HG03066 (cell line): ENCODE measurements around the gene ANKLE1.

ENCODE experiments used
- ATAC-seq: cut with Tn5 transposase; IDR thresholded peaks from one replicate; pipeline ENCODE4 v1.9.1; 2021; ENCODE audit warnings: low read depth; ENCODE audit not compliant: unreplicated experiment

ANKLE1 gene, protein sequence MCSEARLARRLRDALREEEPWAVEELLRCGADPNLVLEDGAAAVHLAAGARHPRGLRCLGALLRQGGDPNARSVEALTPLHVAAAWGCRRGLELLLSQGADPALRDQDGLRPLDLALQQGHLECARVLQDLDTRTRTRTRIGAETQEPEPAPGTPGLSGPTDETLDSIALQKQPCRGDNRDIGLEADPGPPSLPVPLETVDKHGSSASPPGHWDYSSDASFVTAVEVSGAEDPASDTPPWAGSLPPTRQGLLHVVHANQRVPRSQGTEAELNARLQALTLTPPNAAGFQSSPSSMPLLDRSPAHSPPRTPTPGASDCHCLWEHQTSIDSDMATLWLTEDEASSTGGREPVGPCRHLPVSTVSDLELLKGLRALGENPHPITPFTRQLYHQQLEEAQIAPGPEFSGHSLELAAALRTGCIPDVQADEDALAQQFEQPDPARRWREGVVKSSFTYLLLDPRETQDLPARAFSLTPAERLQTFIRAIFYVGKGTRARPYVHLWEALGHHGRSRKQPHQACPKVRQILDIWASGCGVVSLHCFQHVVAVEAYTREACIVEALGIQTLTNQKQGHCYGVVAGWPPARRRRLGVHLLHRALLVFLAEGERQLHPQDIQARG

DNA sequence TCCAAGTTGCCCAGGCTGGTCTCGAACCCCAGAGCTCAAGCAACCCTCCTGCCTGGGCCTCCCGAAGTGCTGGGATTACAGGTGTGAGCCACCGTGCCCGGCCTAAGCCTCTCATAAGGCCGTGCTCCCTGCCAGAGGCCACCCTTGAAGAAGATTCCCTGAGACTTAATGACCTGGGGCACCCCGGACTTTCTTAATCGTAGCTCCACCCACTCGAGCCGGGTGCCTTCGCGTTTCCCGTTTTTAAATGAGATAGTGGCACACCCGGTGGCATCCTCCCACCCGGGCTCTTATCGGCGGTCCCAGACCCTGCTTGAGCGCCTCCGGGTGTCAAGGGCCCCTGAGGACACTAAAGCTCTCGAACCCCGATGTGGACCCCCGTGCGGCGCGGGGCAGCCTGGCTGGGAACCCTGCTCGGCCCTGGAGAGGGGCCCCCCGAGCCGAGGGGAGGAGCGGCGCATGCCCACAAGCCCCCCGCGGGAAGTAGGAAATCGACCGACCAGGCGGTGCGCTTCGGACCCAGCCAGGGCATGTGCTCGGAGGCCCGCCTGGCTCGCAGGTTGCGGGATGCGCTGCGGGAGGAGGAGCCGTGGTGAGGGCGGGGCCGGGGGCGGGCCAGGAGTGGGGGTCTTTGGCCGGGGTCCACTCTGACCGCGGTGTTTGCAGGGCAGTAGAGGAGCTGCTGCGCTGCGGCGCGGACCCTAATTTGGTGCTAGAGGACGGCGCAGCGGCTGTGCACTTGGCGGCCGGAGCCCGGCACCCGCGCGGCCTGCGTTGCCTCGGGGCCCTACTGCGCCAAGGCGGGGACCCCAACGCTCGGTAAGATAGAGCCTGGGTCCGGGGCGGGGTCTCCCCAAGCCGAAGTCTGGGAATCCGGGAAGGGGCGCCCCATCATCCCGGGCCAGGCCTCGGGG, at the start of gene ANKLE1:
Gene ANKLE1 (plus strand): TSS at position 511 of the 914 bp plus-strand sequence. CDS start 20 bp downstream, at position 531.
- ATAC-seq = no peak

DNA sequence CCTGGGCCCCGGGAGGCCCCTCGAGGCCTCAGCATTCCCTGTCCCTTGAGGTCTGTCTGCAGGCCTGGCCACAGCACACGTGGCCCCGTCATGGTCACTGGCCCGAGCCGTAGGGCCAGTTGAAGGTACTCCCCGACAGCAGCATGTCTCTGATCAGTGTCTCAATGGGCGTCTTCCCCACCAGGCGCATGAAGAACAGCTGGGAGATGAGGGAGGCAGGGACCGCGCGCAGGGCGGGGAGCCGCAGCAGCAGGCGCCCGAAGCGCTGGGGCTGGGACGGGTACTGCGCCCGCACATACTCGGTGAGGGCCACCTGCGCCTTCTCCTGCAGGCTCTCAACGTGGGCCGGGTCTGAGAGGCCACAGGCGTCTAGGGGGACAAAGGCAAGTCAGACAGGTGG, 49.4 kb upstream of the ANKLE1 start:
- no peak for ATAC-seq

DNA sequence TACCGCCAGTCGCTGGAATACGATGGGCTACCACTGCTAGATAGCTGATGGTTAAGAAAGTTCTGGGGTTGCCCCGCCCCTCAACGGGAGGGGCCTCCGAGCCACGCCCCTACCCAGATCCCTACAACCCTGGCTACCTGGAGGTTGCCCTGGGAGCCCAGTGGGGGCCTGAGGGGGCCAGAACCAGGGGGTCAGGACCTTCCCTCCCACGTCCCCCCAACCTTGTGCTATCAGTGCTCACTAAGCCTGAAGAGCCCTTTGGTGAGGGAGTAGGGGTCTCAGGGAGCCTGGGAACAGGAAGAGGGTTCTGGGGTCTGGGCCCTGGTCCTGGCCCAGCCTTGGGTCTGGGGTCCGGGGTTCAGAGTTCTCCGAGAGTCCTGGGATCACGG, 46.8 kb upstream of the ANKLE1 start:
- ATAC-seq = no peak

DNA sequence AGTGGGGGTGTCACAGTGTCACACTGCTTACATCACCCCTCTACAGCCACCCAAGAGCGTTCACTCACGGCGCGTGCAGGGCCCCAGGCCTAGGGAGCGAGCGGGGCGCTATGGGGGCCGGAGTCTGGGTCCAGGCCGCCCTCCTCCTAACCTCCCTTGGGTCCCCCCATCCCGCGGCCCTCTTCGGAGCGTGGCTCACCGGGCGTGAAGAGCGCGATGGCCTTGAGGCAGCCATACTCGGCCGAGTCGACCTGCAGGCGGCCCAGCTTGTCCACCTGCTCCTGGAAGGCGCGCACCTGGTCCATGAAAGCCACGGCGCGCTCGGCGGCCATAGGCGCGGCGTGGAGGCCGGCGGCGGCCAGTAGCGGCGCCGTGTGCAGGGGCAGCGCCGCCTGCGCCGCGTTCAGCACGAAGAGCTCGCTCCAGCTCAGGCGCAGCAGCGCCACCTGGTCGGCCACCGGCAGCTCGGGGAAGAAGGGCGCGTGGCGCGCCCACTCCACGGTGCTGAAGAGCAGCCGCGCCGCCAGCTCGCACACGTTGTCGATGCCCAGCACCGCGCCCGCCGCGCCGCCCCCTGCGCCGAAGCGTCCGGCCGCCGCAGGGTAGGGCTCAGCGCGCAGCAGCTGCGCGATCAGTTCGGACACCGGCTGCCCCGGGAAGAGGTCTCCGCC, 46.3 kb upstream of the ANKLE1 start:
- no peak for ATAC-seq

DNA sequence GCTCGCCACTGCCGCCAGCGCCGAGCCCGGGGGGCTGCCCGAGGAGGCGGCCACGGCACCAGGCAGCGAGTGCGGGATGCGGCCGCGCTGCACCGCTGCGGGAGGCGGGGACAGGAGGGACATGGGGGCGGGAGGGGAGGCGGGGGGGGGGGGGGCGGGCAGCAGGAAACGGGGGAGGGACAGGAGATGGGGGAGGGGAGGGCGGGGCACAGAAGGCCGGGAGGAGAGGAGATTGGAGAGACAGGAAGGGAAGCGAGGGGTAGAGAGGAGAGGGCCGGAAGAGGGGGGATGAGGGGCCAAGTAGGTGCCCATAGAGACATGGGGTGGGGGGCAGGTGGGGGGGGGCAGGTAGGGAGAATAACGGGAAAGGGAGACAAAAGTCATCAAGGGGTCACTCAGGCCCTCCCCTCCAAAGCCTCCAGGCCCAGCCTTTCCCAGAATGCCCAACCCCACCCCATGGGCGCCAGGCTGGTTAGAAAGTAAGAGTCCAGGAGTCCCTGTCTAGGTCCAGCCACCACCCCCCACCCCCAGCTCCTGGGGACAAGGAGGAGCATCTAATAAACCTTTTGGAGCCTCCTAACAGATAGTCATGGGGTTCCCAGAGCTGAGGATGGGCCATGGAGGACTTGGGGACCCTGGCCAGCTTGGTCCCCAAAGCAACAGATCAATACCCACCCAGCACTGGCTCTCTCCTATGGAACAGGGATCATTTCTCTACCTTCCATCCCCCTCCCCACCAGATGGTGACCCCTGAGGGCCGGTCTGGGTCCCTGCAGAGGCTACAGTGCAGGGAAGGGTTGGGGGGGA, 45.5 kb upstream of the ANKLE1 start:
- no peak for ATAC-seq

DNA sequence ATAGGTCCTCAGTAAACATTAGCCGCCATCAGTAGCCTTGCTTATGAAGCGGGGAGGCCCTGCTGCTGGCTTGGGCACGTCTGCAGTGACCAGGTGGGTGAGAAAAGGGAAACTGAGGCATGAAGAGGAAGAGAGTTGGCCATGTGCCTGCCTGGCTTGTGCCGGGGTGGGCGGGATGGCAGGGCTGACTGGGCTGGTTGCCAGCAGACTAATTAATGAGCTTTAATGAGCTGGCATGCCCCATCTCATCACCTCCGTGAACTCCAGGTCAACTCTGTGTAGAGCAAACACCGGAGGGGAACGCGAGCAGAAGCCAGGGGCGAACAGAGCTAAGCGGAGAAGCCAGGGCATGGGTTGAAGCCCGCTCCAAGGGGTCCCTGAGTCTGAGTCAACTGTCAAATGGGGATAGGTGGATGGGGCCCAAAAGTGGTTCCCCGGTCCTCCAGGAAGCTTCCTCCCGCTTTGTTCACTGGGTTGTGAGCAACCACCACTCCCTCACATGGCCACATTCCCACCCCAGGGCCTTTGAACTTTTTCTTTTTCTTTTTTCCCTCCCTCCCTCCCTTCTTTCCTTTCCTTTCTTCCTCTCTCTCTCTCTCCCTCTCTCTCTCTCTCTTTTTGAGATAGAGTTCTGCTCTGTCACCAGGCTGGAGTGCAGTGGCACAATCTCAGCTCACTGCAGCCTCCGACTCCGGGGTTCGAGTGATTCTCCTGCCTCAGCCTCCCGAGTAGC, 44.7 kb upstream of the ANKLE1 start:
- ATAC-seq = no peak

DNA sequence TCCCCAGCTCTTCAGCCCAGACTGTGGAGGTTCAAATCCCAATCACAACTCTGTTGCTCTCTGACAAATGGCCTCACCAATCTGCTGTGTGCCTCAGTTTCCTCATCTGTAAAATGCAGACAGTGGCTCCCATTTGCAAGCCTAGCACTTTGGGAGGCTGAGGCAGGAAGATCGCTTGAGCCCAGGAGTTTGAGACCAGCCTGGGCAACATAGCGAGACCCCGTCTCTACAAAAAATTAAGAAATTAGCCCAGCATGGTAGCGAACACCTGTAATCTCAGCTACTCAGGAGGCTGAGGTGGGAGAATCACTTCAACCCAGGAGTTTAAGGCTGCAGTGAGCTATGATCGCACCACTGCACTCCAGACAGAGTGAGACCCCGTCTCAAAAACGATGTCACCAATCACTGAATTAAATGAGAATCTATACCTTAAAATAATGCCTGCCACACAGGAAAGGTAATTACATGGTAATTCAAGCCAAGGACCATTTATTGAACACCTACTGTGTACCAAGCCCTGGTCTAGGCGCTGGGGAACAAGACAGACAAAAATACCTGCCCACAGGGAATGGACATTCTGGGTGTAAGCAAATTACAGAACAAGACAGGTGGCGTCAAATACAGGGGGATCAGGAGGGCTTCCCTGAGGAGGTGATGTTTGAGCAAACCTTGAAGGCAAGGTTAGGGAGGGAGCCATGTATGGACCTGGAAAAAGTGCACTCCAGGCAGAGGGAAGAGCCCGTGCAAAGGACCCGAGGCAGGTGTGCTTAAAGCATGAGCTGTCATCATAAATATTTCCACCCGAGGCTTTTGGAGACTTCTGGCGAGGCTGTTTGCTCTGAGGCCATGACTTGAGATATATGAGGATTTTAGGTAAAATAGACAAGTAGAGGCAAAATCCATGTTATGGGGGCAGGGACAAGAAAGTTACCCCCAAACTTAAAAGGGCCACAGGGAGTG, 43.7 kb upstream of the ANKLE1 start:
- no peak for ATAC-seq

DNA sequence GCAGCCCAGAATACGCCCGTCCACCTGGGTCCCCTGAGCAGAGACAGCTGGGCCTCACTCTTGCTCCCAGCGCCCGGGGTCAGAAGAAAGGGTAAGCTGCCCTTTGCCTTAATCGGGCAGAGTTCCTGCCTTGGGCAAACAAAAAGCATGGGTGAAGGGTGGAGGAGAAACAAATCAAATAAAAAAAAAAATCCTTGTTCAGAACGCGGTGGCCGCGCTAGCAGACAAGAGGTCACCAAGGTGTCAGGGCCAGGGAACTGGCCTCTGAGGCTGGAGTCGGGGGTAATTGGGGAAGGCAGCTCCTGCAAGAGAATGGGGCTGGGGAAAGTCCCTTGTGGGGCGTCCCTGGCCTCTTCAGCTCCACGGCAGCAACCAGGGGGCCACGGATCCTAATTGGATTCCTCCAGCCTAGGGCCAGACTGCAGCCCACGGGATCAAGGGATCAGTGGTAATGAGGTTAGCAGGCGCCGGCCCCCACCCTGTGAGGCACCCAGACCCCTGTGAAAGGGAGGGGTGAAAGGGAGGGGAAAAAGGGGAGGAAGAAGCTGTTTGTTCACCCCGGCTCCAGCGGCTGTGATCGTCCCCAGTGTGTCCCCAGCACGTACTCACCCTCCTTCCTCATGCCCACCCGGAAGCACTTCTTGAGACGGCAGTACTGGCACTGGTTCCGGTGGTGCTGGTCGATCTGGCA, 41.5 kb upstream of the ANKLE1 start:
- ATAC-seq = no peak

DNA sequence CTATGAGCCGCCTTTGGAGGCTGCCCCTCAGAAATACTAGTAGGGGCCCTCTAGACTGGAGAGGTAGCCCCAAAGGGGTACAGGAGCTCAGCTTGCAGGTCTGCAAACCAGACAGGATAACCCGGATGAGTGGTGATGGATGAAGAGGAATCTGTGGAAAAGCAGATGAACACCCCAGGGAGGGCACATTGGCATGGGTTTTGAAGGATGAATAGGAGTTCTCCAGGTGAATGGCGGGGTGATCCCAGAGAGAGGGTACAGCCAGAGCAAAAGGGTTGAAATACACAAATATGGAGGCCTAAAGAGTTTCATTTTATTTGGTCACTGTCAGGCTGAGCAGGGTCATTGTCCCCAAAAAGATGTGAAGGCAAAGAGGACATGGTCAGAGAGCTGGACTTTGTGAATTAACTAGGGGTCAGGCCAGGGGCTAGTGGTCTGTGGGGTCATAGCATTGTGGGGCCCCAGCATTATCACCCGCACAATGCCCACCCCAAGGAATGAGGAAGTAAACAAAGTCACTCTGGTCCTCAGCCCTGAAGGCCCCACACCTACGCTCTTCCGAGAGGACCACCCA, 40.8 kb upstream of the ANKLE1 start:
- ATAC-seq = no peak

DNA sequence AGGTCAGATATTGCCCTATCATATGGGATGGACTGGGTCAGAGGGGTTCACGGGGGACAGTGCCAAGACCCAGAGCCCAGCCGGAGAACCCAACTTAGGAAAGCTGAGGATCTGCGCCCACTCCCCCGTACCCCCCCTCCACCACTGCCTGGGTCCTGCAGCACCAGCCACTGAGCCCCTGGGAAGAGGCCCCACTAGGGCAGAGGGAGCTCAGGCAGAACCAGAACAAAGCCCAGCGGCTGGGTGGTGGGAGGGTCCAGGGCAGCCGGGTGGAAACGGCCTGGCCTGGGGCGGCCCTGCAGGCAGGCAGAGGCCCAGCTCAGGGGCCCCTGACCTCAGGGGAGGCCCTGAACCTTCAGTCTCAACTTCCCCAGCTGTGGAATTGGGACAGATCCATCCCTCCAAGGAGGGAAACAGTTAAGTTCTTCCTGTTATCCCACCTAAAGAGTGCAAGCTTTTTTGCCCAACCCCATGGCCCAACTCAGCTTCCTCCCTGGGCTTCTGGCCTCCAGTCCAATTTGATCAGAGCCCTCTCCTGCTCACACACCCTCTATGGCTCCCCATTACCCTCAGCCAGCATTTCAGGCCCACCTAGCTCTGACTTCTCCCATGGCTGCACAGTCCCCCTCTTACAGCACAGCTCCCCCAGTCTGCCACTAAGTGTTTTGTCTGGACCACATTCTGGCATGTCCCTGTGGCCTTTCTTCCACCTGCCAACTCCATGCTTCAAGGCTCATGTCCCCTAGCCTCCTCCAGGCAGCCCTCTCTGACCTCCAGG, 39.1 kb upstream of the ANKLE1 start:
- no peak for ATAC-seq

DNA sequence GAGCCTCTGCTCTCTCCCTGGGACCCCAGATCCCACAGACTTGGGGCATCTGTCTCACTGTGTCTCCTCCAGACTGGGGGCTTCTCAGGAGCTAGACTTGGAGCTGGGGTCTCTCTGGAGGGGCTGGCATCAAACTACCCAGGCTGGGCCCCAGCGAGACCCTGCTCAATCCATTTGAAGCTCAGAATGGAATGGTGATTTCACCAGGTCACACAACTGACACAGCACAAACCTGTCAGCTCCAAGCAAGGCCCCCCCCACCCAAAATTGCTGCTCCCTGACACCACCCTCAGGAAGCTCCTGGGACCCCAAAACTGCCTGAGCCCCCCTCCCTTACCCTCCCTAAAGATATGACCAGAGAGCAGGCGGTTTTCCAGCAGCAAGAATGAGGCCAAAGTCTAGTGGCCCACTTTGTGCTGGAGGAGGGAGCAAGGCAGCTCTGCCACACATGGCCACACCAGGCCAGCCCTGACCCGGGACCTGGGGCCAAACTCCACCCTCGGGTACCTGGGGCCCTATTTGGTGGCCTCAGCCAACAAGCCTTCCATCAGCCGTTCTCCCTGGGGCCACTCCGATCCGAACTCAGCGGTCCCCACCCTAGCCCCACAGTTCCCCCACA, 38.4 kb upstream of the ANKLE1 start:
- ATAC-seq = no peak

DNA sequence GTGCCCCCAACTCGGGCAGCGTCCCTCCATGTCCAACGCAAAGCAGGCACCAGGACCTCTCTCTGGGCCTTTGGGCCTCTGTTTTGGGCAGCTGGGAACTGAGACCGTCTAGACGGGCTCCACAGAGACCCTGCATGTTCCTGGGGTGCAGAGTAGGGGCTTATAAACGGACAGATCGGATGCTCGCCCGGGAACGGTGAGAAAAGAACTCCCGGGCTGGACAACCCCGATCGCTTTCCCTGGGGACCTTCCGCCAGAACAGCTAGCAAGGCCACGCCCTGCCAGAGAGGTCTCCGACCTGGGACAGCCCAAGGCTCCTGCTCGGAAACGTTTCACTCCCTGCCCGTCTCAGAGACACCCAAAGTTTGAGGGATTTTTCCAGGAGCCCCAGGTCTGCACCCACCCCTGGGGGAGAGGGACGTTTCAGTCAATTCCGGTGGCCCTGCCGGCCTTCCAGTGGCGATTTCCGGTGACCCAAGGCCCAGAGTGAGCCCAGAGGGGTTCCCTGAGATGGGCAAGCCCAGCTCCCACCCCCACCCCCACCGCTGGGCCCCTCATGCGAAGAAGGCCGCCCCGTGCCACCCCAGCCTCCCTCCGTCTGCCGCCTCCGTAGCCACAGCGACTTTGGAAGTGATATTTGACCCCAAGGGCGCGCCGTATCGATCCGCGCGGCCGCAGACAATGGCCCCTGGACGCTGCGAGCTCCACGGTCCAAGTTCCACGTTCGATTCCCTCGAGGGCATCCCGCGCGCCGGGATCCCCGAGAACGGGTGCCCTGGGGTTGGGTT, 37.7 kb upstream of the ANKLE1 start:
- no peak for ATAC-seq

DNA sequence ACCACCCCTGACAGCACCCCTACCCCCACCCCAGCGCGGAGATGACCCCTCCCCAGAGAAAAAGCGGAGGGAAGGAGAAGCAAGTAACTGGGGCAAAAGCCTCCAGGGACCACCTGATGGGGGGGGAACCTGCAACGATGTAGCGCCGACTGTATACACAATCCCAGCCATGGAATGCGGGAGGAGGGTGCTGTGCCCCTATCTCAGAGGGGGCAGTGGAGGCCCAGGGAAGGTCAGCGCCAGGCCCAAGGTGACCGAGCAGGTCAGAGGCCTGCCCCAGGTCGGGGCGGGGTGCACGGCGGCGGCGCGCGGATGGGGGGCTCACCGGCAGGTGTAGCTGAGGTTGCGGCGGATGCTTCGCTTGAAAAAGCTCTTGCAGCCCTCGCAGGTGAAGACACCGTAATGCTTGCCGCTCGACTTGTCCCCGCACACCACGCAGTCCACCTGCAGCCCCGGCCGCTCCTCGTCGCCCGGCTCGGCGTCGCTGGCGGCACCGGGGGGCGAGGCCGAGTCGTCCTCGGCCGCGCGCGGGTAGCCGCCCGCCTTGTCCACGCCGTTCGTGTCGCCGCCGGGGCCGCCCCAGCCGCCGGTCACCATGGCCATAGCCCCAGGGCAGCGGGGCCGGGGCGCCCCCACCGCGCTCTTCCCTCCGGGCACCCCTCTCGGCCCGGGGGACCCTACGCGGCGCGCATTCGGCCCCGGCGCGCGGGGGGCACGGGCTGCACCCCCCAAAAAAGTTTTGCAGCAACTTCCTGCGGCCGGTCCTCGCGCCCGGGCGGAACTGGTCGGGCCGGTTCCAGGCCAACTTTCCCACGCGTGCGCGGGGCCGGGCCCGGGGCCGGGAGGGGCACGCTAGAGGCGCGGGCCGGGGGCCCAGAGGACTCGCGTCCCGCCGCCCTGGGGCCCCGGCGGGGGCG, 36.8 kb upstream of the ANKLE1 start:
- no peak for ATAC-seq

DNA sequence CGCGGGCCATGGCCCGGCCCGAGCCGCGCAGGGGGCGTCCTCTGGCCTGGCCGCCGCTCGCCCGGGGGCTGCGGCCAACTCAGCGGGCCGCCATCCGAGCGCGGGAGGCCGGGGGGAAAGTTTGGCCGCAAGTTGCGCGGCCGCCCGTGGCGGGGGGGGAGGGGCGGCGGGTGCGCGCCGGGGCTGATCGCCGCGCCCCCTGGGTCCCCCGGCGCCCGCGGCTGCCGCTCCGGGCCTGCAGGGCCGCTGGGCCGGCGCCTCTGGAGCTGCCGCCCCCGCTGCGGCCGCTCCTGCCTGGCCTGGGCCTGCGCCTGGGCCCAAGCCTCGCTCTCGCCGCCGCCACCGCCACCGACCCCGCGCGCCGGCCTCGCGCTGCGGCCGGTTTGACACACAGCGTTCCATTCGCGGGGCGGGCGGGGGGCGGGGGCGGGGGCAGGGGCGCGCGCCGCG, 36.1 kb upstream of the ANKLE1 start, which contains the start of gene NR2F6:
Gene NR2F6 (minus strand): TSS at position 385 of the 450 bp plus-strand sequence. CDS start 699 bp downstream, outside the sequence.
- ATAC-seq = no peak
